H9 (cell line): Measurements from ENCODE around the gene RASA3. TPM values are rescaled to one million over a fixed set of nuclear protein-coding genes. Genes with fewer than 3 reads are reported as not detected.

Experiments
- DNase-seq: peaks from one replicate; pipeline ENCODE4 v3.0.0-alpha.2; 2017
- H2AFZ ChIP-seq: one replicate; pipeline ENCODE4 v1.6.1; 2013; ENCODE audit warnings: mild to moderate bottlenecking, low read length, control low read depth, moderate library complexity
- H2AK5ac ChIP-seq: 2 replicates; pipeline ENCODE4 v1.6.1; 2013; ENCODE audit warnings: low read length, control low read depth, mixed read lengths; ENCODE audit not compliant: insufficient read length
- H2BK120ac ChIP-seq: one replicate; pipeline ENCODE4 v1.6.1; 2013; ENCODE audit warnings: low read depth, mild to moderate bottlenecking, low read length, control low read depth, inconsistent platforms; ENCODE audit not compliant: poor library complexity, severe bottlenecking
- H2BK12ac ChIP-seq: 2 replicates; pipeline ENCODE4 v1.6.1; 2013; ENCODE audit warnings: low read length, control low read depth, mixed read lengths, low read depth; ENCODE audit not compliant: insufficient read length
- H2BK15ac ChIP-seq: 2 replicates; pipeline ENCODE4 v1.6.1; 2013; ENCODE audit warnings: low read depth, low read length, control low read depth
- H2BK20ac ChIP-seq: one replicate; pipeline ENCODE4 v1.6.1; 2013; ENCODE audit warnings: low read depth, mild to moderate bottlenecking, low read length, control low read depth, inconsistent platforms; ENCODE audit not compliant: poor library complexity, severe bottlenecking
- H2BK5ac ChIP-seq: 2 replicates; pipeline ENCODE4 v1.6.1; 2013; ENCODE audit warnings: low read length, control low read depth, mixed read lengths; ENCODE audit not compliant: insufficient read length
- H3K14ac ChIP-seq: 2 replicates; pipeline ENCODE4 v1.6.1; 2013; ENCODE audit warnings: low read length, control low read depth; ENCODE audit not compliant: insufficient read depth
- H3K18ac ChIP-seq: 2 replicates; pipeline ENCODE4 v1.6.1; 2013; ENCODE audit warnings: low read depth, mild to moderate bottlenecking, mixed read lengths, low read length, control low read depth; ENCODE audit not compliant: insufficient read length
- H3K23ac ChIP-seq: 2 replicates; pipeline ENCODE4 v1.6.1; 2013; ENCODE audit warnings: low read length, control low read depth, mixed read lengths, low read depth; ENCODE audit not compliant: insufficient read length
- H3K23me2 ChIP-seq: 2 replicates; pipeline ENCODE4 v1.6.1; 2013; ENCODE audit warnings: low read depth, mild to moderate bottlenecking, mixed read lengths, low read length, control low read depth; ENCODE audit not compliant: insufficient read length, poor library complexity, severe bottlenecking
- H3K27ac ChIP-seq: 2 replicates; pipeline ENCODE4 v1.5.1; 2013; ENCODE audit warnings: low read length, control low read depth, mixed read lengths, low read depth; ENCODE audit not compliant: insufficient read length
- H3K27me3 ChIP-seq: 2 replicates; pipeline ENCODE4 v1.6.1; 2013; ENCODE audit warnings: low read length, control low read depth, inconsistent platforms; ENCODE audit not compliant: insufficient read depth
- H3K4ac ChIP-seq: 2 replicates; pipeline ENCODE4 v1.6.1; 2013; ENCODE audit warnings: low read depth, mild to moderate bottlenecking, control low read depth, inconsistent platforms, low read length, moderate library complexity
- H3K4me1 ChIP-seq: 2 replicates; pipeline ENCODE4 v1.6.1; 2013; ENCODE audit warnings: low read length, control low read depth, inconsistent platforms; ENCODE audit not compliant: insufficient read depth
- H3K4me2 ChIP-seq: 2 replicates; pipeline ENCODE4 v1.6.1; 2013; ENCODE audit warnings: low read length, control low read depth, mixed read lengths; ENCODE audit not compliant: insufficient read length, insufficient read depth
- H3K56ac ChIP-seq: 2 replicates; pipeline ENCODE4 v1.6.1; 2013; ENCODE audit warnings: low read depth, mild to moderate bottlenecking, mixed read lengths, low read length, control low read depth; ENCODE audit not compliant: insufficient read length
- H3K79me1 ChIP-seq: 2 replicates; pipeline ENCODE4 v1.6.1; 2013; ENCODE audit warnings: low read depth, mild to moderate bottlenecking, moderate library complexity, low read length, control low read depth, inconsistent platforms; ENCODE audit not compliant: insufficient read depth, poor library complexity, severe bottlenecking
- H3K79me2 ChIP-seq: 2 replicates; pipeline ENCODE4 v1.6.1; 2013; ENCODE audit warnings: low read length, control low read depth, inconsistent platforms; ENCODE audit not compliant: insufficient read depth
- H3K9ac ChIP-seq: 2 replicates; pipeline ENCODE4 v1.6.1; 2013; ENCODE audit warnings: low read length, control low read depth, mixed read lengths; ENCODE audit not compliant: insufficient read length; ENCODE audit errors: extremely low read depth
- H3K9me3 ChIP-seq: one replicate; pipeline ENCODE4 v1.6.1; 2013; ENCODE audit warnings: low read depth, low read length, inconsistent platforms; ENCODE audit not compliant: control insufficient read depth
- H3T11ph ChIP-seq: one replicate; pipeline ENCODE4 v1.6.1; 2013; ENCODE audit warnings: mild to moderate bottlenecking, low read length, control low read depth, inconsistent platforms
- H4K20me1 ChIP-seq: one replicate; pipeline ENCODE4 v1.6.1; 2013; ENCODE audit not compliant: control insufficient read depth, insufficient read length, insufficient read depth
- H4K5ac ChIP-seq: 2 replicates; pipeline ENCODE4 v1.6.1; 2013; ENCODE audit warnings: low read depth, mild to moderate bottlenecking, mixed read lengths, low read length, control low read depth; ENCODE audit not compliant: insufficient read length
- H4K8ac ChIP-seq: replicated peaks from 2 replicates; pipeline ENCODE4 v1.6.1; 2013; ENCODE audit warnings: low read length, control low read depth, mixed read lengths, low read depth; ENCODE audit not compliant: insufficient read length
- H4K91ac ChIP-seq: 2 replicates; pipeline ENCODE4 v1.6.1; 2013; ENCODE audit warnings: low read depth, mild to moderate bottlenecking, moderate library complexity, mixed read lengths, low read length, control low read depth; ENCODE audit not compliant: insufficient read length
- H3K27ac Mint-ChIP-seq, 3 experiments: 2 replicates in 2 of 3; 3 replicates in 1 of 3; pipeline ENCODE4 v1.8.0; 2020 to 2021; ENCODE audit warnings: mixed read lengths in 3 of 3, mild to moderate bottlenecking in 1 of 3, moderate library complexity in 1 of 3
- H3K27me3 Mint-ChIP-seq: 2 replicates; pipeline ENCODE4 v1.8.0; 2021; ENCODE audit warnings: low read depth, mild to moderate bottlenecking, moderate library complexity, mixed read lengths
- H3K36me3 Mint-ChIP-seq, 3 experiments: 2 replicates in 2 of 3; 3 replicates in 1 of 3; pipeline ENCODE4 v1.8.0; 2020 to 2021; ENCODE audit warnings: low read depth in 3 of 3, mixed read lengths in 3 of 3; ENCODE audit not compliant: insufficient read depth in 1 of 3
- H3K4me1 Mint-ChIP-seq, 2 experiments: 2 replicates each; pipeline ENCODE4 v1.8.0; 2020; ENCODE audit warnings: mixed read lengths in 2 of 2
- H3K4me3 Mint-ChIP-seq, 2 experiments: 2 replicates in 1 of 2; 3 replicates in 1 of 2; pipeline ENCODE4 v1.8.0; 2020 to 2021; ENCODE audit warnings: mild to moderate bottlenecking in 2 of 2, mixed read lengths in 2 of 2, moderate library complexity in 1 of 2
- H3K9me3 Mint-ChIP-seq, 2 experiments: 2 replicates in 1 of 2; 3 replicates in 1 of 2; pipeline ENCODE4 v1.8.0; 2020; ENCODE audit warnings: mild to moderate bottlenecking in 2 of 2, mixed read lengths in 2 of 2, moderate library complexity in 1 of 2
- CTCF ChIP-seq: fragments of 200-600 bp; sonication (generic); conservative IDR thresholded peaks from 3 replicates; pipeline ENCODE4 v1.8.0; 2021; ENCODE audit warnings: antibody characterized with exemption, mild to moderate bottlenecking
- WGBS: extraction: QIAGEN DNeasy Blood & Tissue Kit; methylation state at CpG from one replicate; pipeline ENCODE4 v1.1.7; 2013; ENCODE audit warnings: missing lambda C conversion rate, low lambda C conversion rate, mixed read lengths; ENCODE audit not compliant: insufficient read length; ENCODE audit errors: extremely low coverage; 5-methylcytosine and 5-hydroxymethylcytosine counted together
- total RNA-seq: library from RNA; stranded (reverse); gene quantifications from 2 replicates; pipeline ENCODE4 v1.2.1, GENCODE V29; 2021

The RASA3 gene
- total RNA-seq, 1 experiment from 2014 or later, result 12.3 TPM

- Histone ChIP-seq H4K5ac (no peak overlapping the region), H2AK5ac (no peak overlapping the region), H3K4me1 (no peaks in the 10 kb centered on the region), H3K4ac (no peak overlapping the region), H3T11ph (no peak overlapping the region), H4K8ac (no peak overlapping the region), H3K18ac (no peak overlapping the region), H4K91ac (no peak overlapping the region), H2BK12ac (no peak overlapping the region), H3K56ac (no peak overlapping the region), H2BK15ac (no peak overlapping the region), H3K27ac (no peak overlapping the region), H2BK20ac (no peak overlapping the region), H2BK120ac (no peak overlapping the region), H4K20me1 (no peaks in the 10 kb centered on the region), H2BK5ac (no peak overlapping the region), H3K9ac (no peak overlapping the region), H3K23ac (no peak overlapping the region), H3K79me2 (no peaks in the 10 kb centered on the region), H3K79me1 (no peaks in the 10 kb centered on the region), H3K4me2 (no peak overlapping the region), H2AFZ (no peak overlapping the region), H3K9me3 (no peaks in the 10 kb centered on the region), H3K23me2 (no peaks in the 10 kb centered on the region), H3K14ac (no peak overlapping the region), H3K27me3 (no peaks in the 10 kb centered on the region)
- DNase-seq, result no peak
- peaks cover 36% of the 10 kb centered on the region for H3K27me3 Mint-ChIP-seq
- peaks cover 0 to 8% of the 10 kb centered on the region in 2 experiments; a peak in 3 of 4 replicates for H3K4me1 Mint-ChIP-seq
- no CpG with 5 or more reads among the region's 32 CpGs for WGBS
- TF ChIP-seq CTCF, result no peak
- no peaks in the 10 kb centered on the region for H3K36me3 Mint-ChIP-seq
- H3K4me3 Mint-ChIP-seq, result no peak overlapping the region; a peak in 1 of 5 replicates
- no peaks in the 10 kb centered on the region for H3K9me3 Mint-ChIP-seq
- no peak overlapping the region; a peak in 1 of 7 replicates for H3K27ac Mint-ChIP-seq
These were observed 29.5 kb upstream of the RASA3 start for GRCh38 chr13:114161644-114162532.
